Mesodermal cell (in vitro differentiated cells): ENCODE measurements around the gene MLLT10.

Experiments
- H3K27ac ChIP-seq: 2 replicates; pipeline ENCODE4 v1.7.0; 2013; ENCODE audit warnings: mild to moderate bottlenecking, low read depth, low read length, moderate library complexity; ENCODE audit not compliant: severe bottlenecking
- H3K36me3 ChIP-seq: 2 replicates; pipeline ENCODE4 v1.7.1; 2013; ENCODE audit warnings: mild to moderate bottlenecking, low read length, moderate library complexity; ENCODE audit not compliant: control insufficient read depth, insufficient read depth
- H3K4me1 ChIP-seq: one replicate; pipeline ENCODE4 v1.7.1; 2013; ENCODE audit warnings: mild to moderate bottlenecking, low read length; ENCODE audit not compliant: insufficient read depth, control insufficient read depth, poor library complexity, severe bottlenecking
- H3K4me3 ChIP-seq: 2 replicates; pipeline ENCODE4 v1.7.0; 2013; ENCODE audit warnings: low read length, control low read depth, mild to moderate bottlenecking; ENCODE audit not compliant: insufficient read depth, poor library complexity, severe bottlenecking; ENCODE audit errors: extremely low read depth
- H3K9me3 ChIP-seq: 2 replicates; pipeline ENCODE4 v1.7.1; 2013; ENCODE audit warnings: mild to moderate bottlenecking, low read length, moderate library complexity; ENCODE audit not compliant: control insufficient read depth
- WGBS, 2 experiments: methylation state at CpG; one replicate each; pipeline ENCODE4 v1.1.5; 2013; ENCODE audit warnings: missing lambda C conversion rate in 2 of 2; ENCODE audit not compliant: insufficient coverage in 2 of 2; 5-methylcytosine and 5-hydroxymethylcytosine counted together

The MLLT10 gene

DNA sequence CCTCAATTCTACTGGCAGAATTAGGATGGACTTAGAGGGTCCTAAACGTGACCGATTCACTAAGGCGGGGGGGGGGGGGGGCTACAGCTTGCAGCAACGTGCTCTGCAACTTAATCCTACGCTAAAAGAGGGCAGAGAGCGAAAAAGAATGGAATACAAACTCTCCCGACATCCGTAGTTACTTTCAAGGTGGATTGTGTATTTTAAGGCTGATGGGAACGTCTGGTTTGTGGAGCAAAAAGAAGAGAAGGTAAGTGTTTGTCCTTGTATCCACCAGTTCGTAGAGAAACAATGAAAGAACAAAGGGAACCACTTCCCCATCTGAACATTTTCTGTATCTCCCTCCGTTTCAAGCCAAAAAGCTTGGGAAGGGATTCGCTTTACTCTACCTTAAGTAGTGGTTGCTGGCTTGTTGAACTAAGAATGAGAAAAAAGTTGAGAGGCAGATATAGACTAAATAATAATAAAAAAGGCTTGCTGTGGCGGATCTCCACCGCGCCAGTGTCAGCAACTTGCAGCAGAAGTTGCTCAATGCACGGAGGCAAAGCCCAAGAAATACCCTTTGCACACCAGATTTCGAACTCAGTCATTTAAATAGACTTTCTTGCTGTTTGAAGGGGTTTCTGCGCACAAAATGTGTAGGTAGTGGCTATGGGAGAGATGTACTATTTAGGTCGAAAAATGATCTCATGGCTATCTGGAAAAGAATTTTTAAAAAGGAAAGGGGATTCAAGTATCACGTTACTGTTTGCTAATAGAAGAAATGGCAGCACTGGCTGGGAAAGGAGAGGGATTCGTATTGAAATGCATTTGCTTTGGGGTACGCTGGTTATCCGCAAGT is 9.3 kb upstream of the MLLT10 start:
- Histone ChIP-seq H3K27ac (peak overlapping the region; percentile 95), H3K36me3 (no peaks in the 10 kb centered on the region), H3K4me1 (peaks cover 26% of the 10 kb centered on the region), H3K4me3 (peak overlapping the region; percentile 71), H3K9me3 (no peaks in the 10 kb centered on the region)
- WGBS, 2 experiments = 1 to 2% methylated on average over 6 to 13 of the region's 23 CpGs

DNA sequence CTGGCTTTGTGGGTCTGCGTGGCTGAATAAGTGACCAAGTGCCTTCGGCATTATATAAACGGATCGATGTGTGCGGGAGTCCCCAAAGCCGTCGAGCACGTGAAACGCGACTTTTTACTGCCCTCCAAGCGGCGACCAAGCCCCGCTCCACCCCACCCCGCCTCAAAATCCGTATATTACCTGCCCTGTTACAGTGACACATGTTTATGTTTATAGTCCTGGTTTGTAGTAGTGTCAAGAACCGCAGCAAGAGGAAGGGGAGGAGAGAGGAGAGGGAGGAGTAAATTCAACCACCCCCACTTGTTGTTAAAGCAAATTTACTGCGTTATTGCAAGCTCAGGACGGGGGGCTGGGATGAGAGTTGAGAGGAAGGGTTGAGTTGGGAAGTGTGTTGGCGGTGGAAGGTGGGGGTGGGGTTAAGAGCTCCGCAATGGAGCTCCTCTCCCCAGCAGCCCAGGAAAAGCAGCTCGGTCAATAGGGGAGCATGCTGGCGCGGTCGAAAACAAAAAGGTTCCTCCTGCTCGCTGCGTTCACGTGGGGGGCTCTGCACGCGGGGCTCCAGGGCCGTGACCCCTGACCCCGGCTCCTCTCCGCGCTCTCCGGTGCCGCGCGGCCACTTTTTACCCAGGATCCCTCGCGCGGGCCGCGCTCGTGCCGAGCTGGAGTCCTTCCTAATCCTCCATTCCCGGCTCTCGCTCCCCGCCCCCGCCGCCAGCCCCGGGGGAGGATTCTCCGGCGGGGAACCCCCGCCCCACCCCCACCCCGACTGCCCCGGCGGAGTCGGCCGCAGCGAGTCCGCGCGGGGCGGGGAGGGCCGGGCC is 8.5 kb upstream of the MLLT10 start, which contains the start of gene SKIDA1:
Gene SKIDA1 (minus strand): TSS at position 316 of the 821 bp plus-strand sequence. CDS start 7,860 bp downstream, outside the sequence.
- 0% methylated on average over 28 to 30 of the region's 64 CpGs for WGBS, 2 experiments
- H3K4me3 ChIP-seq = peak within 1 kb of the TSS; percentile 71
- H3K4me1 ChIP-seq = peaks cover 24% of the 10 kb centered on the region
- H3K36me3 ChIP-seq = no peaks in the 10 kb centered on the region
- no peaks in the 10 kb centered on the region for H3K9me3 ChIP-seq
- peak within 1 kb of the TSS; percentile 95 for H3K27ac ChIP-seq

DNA sequence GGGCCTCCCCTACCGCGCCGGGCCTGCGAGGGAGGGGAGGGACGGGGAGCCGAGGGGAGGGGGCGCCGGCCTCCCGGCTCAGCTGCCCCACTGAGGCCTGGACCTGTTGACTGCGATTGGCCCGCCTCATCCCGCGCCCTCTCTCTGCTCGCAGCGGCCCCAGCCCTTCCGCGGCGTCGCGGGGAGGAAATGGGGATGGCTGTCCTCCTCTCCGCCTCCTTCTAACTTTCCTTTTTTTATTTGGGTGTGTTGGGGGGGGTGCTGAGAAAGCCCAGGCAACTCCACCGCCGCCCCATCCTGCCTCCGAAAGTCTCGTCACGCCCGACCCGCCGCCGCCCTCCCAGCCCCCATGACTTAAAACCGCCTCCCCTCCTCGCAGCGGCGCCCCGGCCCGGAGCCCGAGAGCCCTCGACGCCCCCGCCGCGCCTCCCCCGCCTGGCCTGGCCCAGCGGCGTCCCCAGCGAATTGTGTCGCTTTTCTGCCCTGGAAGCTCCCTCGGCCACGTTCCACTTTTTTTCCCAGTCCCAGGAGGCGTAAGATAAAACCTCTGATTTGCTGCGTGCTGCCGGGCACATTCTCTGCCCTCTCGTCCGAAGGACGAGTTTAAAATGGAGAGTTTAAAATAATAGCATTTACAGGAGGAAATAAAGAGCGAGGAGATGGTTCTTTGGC is 7.7 kb upstream of the MLLT10 start:
- peaks cover 19% of the 10 kb centered on the region for H3K4me1 ChIP-seq
- peak overlapping the region; percentile 71 for H3K4me3 ChIP-seq
- H3K27ac ChIP-seq = peak overlapping the region; percentile 95
- 0% methylated on average over 23 to 25 of the region's 56 CpGs for WGBS, 2 experiments
- no peaks in the 10 kb centered on the region for H3K36me3 ChIP-seq
- no peaks in the 10 kb centered on the region for H3K9me3 ChIP-seq

DNA sequence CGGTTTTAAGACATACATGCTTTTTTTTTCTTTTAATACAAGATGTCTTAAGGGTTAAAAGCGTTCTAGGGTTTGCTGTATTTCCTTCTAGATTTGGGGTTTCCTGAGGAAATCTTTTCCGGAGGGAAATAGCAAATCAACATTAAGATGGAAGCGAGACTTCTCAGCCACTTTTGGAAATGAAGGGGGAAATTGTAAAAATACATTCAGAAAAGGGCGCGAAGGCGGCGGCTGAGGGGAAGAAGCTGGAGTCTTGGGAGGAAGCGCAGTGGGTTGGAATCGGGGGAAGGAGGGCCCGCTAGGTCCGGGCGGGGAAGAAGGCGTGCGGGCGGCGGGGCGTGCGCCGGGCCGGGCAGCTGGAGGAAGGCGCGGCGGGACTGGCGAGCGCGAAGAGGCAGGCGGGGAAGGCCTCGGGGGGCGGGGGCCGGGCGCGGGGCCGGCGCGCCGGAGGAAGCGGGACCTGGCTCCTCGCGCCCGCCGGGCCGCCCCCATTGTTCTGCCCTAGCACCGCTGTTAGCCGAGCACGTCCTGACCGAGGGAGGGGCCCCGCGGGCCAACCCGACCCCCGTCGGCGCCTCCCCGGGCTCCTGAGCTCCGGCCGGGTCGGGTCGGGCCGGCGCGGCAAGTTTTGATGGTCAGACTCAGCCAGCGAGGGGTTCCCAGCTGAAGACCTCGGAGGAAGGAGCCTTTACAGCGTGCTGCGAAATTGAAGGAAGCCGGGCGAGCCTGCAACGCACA is 7.0 kb upstream of the MLLT10 start:
- Histone ChIP-seq H3K36me3 (no peaks in the 10 kb centered on the region), H3K4me1 (peaks cover 15% of the 10 kb centered on the region), H3K4me3 (peak overlapping the region; percentile 71), H3K9me3 (no peaks in the 10 kb centered on the region), H3K27ac (peak overlapping the region; percentile 95)
- 0 to 1% methylated on average over 28 to 64 of the region's 68 CpGs for WGBS, 2 experiments

DNA sequence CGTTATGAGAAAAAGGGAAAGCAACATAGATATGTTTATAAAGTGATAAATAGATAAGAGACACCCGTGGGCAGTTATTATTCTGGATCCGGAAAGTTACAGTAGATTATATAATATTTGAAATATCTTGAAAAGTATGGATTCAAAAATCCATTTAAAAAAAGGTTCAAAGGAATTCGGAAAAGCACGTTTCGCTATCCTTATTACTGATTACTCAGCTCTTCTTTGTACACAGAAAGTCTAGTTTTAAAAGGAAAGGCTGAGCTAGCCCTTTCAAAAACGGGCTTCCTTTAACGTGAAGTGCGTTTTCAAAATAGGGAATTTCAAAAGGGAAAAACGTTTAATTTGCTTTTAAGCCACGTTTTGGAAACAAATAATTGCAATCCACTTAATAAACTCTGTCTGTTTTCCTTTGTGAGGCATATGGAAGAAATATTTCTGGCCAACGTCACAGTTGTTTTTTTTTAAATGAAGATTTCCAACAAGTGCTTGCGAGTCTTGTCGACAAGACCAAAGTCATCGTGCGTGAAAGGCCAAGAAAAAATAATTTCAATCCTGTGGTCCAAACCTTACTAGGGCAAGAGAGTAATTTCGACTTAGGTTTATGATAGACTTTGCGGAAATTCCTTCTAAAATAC is 6.3 kb upstream of the MLLT10 start:
- Histone ChIP-seq H3K4me3 (peak overlapping the region; percentile 71), H3K36me3 (no peaks in the 10 kb centered on the region), H3K9me3 (no peaks in the 10 kb centered on the region), H3K4me1 (peaks cover 14% of the 10 kb centered on the region), H3K27ac (peak overlapping the region; percentile 95)
- WGBS, 2 experiments = 1 to 2% methylated on average over 9 to 10 of the region's 18 CpGs

DNA sequence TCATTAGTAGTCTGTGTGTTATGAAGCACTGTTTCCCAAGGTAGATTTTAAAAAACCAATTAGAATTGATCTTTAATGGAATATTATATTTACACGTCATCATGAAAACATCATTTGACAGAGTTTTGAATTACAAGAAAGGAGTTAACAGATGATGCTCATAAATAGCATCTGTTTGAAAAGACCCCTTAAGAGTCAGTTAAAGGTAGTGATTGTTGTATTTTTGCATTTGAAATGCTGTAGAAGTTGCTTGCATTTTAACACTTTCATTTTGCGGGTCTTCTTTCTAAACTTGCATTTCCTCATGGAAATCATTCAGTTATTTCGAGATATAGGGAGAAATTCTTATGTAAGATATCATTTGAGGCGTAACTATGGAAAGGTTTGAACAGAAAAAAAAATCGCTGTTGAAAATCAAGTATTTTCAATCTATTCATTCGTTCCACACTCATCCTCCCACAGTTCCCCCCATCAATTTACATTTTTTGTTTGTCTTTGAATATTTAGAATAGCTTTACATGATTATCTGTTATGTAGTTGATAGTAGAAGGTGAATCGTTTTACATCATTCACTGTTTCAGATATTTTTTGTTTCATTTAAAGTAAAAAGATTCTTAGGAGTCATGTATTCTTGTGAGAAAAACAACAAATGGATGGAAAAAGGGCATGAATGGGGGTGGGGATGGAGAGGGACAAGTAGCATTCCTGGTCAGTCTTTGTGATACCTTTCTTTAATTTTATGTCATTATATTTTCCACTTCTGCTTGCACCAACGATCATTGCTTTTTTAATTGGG is 5.6 kb upstream of the MLLT10 start:
- Histone ChIP-seq H3K9me3 (no peaks in the 10 kb centered on the region), H3K4me1 (peaks cover 7% of the 10 kb centered on the region), H3K36me3 (no peaks in the 10 kb centered on the region), H3K4me3 (peak overlapping the region; percentile 71), H3K27ac (peak overlapping the region; percentile 95)
- whole genome bisulfite sequencing, 2 experiments = no CpG with 5 or more reads among the region's 8 CpGs

DNA sequence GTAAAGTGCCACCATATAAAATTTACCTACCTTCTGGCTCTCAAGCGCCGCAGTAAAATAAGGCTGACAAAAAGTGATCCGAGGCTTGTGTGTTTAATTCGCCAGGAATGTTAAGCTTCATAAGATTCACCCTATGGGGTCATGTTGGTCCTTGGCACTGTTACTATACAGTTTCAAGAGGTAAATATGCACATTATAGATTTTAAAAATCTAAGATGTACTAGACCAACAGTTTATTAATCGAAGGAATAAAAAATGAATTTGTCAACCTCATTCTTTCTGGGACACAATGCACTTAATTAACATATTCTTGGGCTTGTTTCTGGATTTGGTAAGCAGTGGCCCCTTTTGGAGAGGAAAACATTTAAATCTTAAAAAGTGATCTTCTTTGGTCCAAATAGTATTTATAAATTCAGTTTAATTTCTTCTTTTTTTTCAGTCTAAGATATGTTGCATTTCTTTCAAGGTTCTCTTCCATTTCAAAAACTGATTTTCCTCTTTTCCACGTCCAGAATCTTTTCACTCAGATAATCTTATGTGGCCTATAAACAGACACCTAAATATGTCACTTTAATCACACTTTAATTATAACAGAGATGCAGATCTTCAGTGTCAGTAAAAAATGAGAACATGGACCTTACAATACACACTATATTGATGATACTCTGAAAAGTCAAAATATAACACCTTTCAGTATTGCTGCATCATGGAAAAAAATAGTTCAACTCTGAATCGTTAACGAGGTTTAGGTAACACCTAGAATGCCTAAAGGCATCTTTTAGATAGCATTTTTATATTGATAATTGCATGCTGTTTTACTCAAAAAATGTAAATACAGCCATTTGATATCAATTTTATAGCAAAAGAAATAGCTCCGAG is 4.8 kb upstream of the MLLT10 start:
- no peaks in the 10 kb centered on the region for H3K36me3 ChIP-seq
- peaks cover 3% of the 10 kb centered on the region for H3K4me1 ChIP-seq
- H3K9me3 ChIP-seq = no peaks in the 10 kb centered on the region
- 14 to 50% methylated on average over 1 to 3 of the region's 9 CpGs for WGBS, 2 experiments
- H3K27ac ChIP-seq = peak overlapping the region; percentile 95
- H3K4me3 ChIP-seq = peak overlapping the region; percentile 71

DNA sequence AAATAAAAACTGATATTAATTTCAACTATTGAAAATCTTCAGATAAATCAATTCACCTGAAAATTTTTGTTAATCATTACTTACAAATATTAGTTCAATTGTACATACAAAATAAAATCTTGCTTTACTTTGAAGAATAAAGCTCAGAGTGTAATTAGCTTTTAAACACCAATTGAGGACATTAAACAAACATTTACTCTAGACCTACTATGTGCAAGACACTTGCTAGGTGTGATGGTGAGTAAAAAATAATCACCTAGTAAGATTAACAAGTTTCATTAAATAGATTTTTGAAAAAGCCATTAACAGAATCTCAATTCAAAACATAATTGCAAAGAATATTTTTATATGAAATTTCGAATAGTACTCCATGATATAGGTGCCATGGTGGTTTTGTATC is 3.9 kb upstream of the MLLT10 start:
- peaks cover 3% of the 10 kb centered on the region for H3K4me1 ChIP-seq
- H3K27ac ChIP-seq = no peak overlapping the region
- no CpG with 5 or more reads among the region's 1 CpG for WGBS, 2 experiments
- H3K9me3 ChIP-seq = no peaks in the 10 kb centered on the region
- H3K4me3 ChIP-seq = no peak overlapping the region
- H3K36me3 ChIP-seq = no peaks in the 10 kb centered on the region

DNA sequence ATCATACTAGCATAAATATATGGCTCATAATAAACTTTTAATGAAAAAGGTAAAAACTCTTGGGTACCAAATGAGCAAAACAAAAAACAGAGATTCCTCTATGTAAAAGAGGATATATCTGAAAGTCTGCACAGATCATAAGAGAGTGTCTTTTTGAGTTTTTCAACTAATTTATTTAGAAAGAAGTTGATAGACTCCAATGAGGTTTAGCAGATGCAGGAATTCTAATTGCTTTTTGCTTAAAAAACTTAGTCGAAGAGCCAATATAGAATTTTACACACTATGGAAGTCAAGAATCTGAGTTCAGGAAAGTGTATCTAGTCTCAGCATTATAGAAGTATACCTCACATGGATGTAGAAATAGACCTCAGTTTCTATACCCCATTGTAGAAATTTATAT is 3.4 kb upstream of the MLLT10 start:
- Histone ChIP-seq H3K4me1 (peaks cover 3% of the 10 kb centered on the region), H3K27ac (peak overlapping the region; percentile 13), H3K4me3 (no peak overlapping the region)

More for the DNA sequence above, 3.4 kb upstream of the MLLT10 start:
- no peaks in the 10 kb centered on the region for H3K36me3 ChIP-seq
- no CpG with 5 or more reads among the region's 1 CpG for WGBS, 2 experiments
- H3K9me3 ChIP-seq = no peaks in the 10 kb centered on the region
